GM11168 (cell line): ENCODE data around the gene RCN2.

Experiments
- in situ Hi-C: fragments of 300-500 bp; cut with MboI; formaldehyde crosslinking; loops from one replicate; pipeline ENCODE4 v1.12.0; 2022; ENCODE audit warnings: low sequenced_read_pairs; ENCODE audit not compliant: unreplicated experiment

The RCN2 gene

GRCh38 chr15:76972389-76973361 lies 41.1 kb downstream of the RCN2 start:
- in situ Hi-C loops = no loop called here

GRCh38 chr15:76973362-76973743 lies 41.8 kb downstream of the RCN2 start:
- in situ Hi-C loops = no loop called here

GRCh38 chr15:76973906-76974305 lies 42.4 kb downstream of the RCN2 start:
- in situ Hi-C loops = no loop called here

GRCh38 chr15:76974456-76975036 lies 43.0 kb downstream of the RCN2 start:
- in situ Hi-C loops = no loop called here

GRCh38 chr15:76976141-76976540 lies 44.6 kb downstream of the RCN2 start:
- in situ Hi-C loops = no loop called here

- in situ Hi-C loops = no loop called here
These were observed 45.2 kb downstream of the RCN2 start for GRCh38 chr15:76976572-76977270.

GRCh38 chr15:76978522-76979330 lies 47.2 kb downstream of the RCN2 start:
- in situ Hi-C loops = no loop called here

GRCh38 chr15:76979331-76979925 lies 47.9 kb downstream of the RCN2 start:
- in situ Hi-C loops = no loop called here

- in situ Hi-C loops = no loop called here
These were observed 48.5 kb downstream of the RCN2 start for GRCh38 chr15:76979996-76980520.

- in situ Hi-C loops = no loop called here
These were observed 50.8 kb downstream of the RCN2 start for GRCh38 chr15:76982356-76982755.

GRCh38 chr15:76982756-76983155 lies 51.2 kb downstream of the RCN2 start:
- in situ Hi-C loops = no loop called here

GRCh38 chr15:76983590-76984375 lies 52.2 kb downstream of the RCN2 start:
- in situ Hi-C loops = no loop called here

- in situ Hi-C loops = no loop called here
These were observed 55.2 kb downstream of the RCN2 start for GRCh38 chr15:76986743-76987142.

- in situ Hi-C loops = no loop called here
These were observed 55.7 kb downstream of the RCN2 start for GRCh38 chr15:76987276-76987675.

- in situ Hi-C loops = no loop called here
These were observed 56.6 kb downstream of the RCN2 start for GRCh38 chr15:76987896-76988860.

GRCh38 chr15:76988867-76989780 lies 57.6 kb downstream of the RCN2 start:
- in situ Hi-C loops = no loop called here

GRCh38 chr15:76991048-76991447 lies 59.5 kb downstream of the RCN2 start:
- in situ Hi-C loops = no loop called here
